Urothelium cell line (cell line): Measurements from ENCODE around the gene STAT2.
A peak's percentile ranks its signal among the peaks of the same experiment; 100 is the strongest.
"Not testable (repeated sequence)": the region's sequence is repeated elsewhere in the genome, so short reads cannot be mapped to it uniquely, and the experiment has no call there.

ENCODE experiments used
- DNase-seq: peaks from one replicate; pipeline ENCODE4 v3.0.0; 2011; ENCODE audit warnings: low spot score, mixed read lengths
- FAIRE-seq: peaks from 2 replicates; lab custom pipeline; 2011; peaks lifted over from hg19 to GRCh38; lab: Jason Lieb, UNC

Gene STAT2

GRCh38 chr12:56359851-56360767 lies at the start of gene STAT2:
TSS of gene STAT2 (minus strand) at chr12:56360107. CDS start at chr12:56356571, 3,536 bp downstream.
- FAIRE-seq (peak; percentile 23), DNase-seq (peak; percentile 97)

- DNase-seq, result no peak
- no peak for FAIRE-seq
These were observed 49.0 kb upstream of the STAT2 start for GRCh38 chr12:56408799-56409417.

- FAIRE-seq, DNase-seq: not testable (repeated sequence)
These were observed 44.3 kb upstream of the STAT2 start for GRCh38 chr12:56404227-56404626.

GRCh38 chr12:56401612-56402011 lies 41.7 kb upstream of the STAT2 start:
- not testable (repeated sequence) for FAIRE-seq

GRCh38 chr12:56401125-56401524 lies 41.2 kb upstream of the STAT2 start:
- DNase-seq, FAIRE-seq: not testable (repeated sequence)

More at GRCh38 chr12:56401612-56402011, 41.7 kb upstream of the STAT2 start:
- not testable (repeated sequence) for DNase-seq

GRCh38 chr12:56399466-56399865 lies 39.6 kb upstream of the STAT2 start:
- FAIRE-seq, DNase-seq: not testable (repeated sequence)

GRCh38 chr12:56398324-56398723 lies 38.4 kb upstream of the STAT2 start:
- DNase-seq (no peak), FAIRE-seq (no peak)

- no peak for DNase-seq
- no peak for FAIRE-seq
These were observed 32.4 kb upstream of the STAT2 start for GRCh38 chr12:56392331-56392730.

- no peak for DNase-seq
- no peak for FAIRE-seq
These were observed 31.8 kb upstream of the STAT2 start for GRCh38 chr12:56391721-56392120.

- no peak for DNase-seq
- no peak for FAIRE-seq
These were observed 29.5 kb upstream of the STAT2 start for GRCh38 chr12:56389412-56389811.

GRCh38 chr12:56387152-56387736 lies 27.3 kb upstream of the STAT2 start:
- DNase-seq (no peak), FAIRE-seq (no peak)

GRCh38 chr12:56385873-56386272 lies 26.0 kb upstream of the STAT2 start:
- DNase-seq, result no peak
- FAIRE-seq, result no peak

GRCh38 chr12:56382611-56383010 lies 22.7 kb upstream of the STAT2 start:
- no peak for DNase-seq
- FAIRE-seq, result no peak

GRCh38 chr12:56377989-56378316 lies 18.0 kb upstream of the STAT2 start:
- DNase-seq (no peak), FAIRE-seq (no peak)

GRCh38 chr12:56377310-56377988 lies 17.5 kb upstream of the STAT2 start:
- no peak for DNase-seq
- no peak for FAIRE-seq

GRCh38 chr12:56375598-56376434 lies 15.9 kb upstream of the STAT2 start:
- FAIRE-seq, result no peak
- DNase-seq, result no peak

GRCh38 chr12:56374726-56375597 lies 15.1 kb upstream of the STAT2 start:
- FAIRE-seq, result no peak
- no peak for DNase-seq

GRCh38 chr12:56373515-56373914 lies 13.6 kb upstream of the STAT2 start:
- no peak for DNase-seq
- FAIRE-seq, result no peak

GRCh38 chr12:56366948-56367347 lies 7.0 kb upstream of the STAT2 start:
- FAIRE-seq, result no peak
- no peak for DNase-seq
